Measurements from ENCODE around the gene ALB. TPM values are rescaled to one million over a fixed set of nuclear protein-coding genes. Genes with fewer than 3 reads are reported as not detected.
"Not testable (repeated sequence)": the region's sequence is repeated elsewhere in the genome, so short reads cannot be mapped to it uniquely, and the experiment has no call there.

The ALB gene
- total RNA-seq (10 to 100 TPM in 1 of 7 donors, 1 to 10 TPM in 2, under 1 TPM in 1, not detected in 3; 0.46 to 16.2 (median 1.5) TPM), polyA plus RNA-seq (under 1 TPM; 0.58 to 0.85 (median 0.83) TPM)
- long read RNA-seq, donor 1 = 0 reads
- long read RNA-seq, donor 2, partial matches to known transcripts = 0 of 1 reads
- long read RNA-seq, donor 2, other reads (novel, unspliced or antisense) = 0 of 1 reads

DNA sequence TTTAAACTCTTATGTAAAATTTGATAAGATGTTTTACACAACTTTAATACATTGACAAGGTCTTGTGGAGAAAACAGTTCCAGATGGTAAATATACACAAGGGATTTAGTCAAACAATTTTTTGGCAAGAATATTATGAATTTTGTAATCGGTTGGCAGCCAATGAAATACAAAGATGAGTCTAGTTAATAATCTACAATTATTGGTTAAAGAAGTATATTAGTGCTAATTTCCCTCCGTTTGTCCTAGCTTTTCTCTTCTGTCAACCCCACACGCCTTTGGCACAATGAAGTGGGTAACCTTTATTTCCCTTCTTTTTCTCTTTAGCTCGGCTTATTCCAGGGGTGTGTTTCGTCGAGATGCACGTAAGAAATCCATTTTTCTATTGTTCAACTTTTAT is at the start of gene ALB:
ALB (plus strand) TSS at position 246 of the 400 bp plus-strand sequence; CDS start at position 287, 41 bp downstream.
- no peak for DNase-seq
- TF ChIP-seq POLR2A (IDR thresholded peaks at IDR 0.05) (no peak), POLR2AphosphoS5 (IDR thresholded peaks at IDR 0.05) (no peak)
- TF ChIP-seq, protein P1, sequence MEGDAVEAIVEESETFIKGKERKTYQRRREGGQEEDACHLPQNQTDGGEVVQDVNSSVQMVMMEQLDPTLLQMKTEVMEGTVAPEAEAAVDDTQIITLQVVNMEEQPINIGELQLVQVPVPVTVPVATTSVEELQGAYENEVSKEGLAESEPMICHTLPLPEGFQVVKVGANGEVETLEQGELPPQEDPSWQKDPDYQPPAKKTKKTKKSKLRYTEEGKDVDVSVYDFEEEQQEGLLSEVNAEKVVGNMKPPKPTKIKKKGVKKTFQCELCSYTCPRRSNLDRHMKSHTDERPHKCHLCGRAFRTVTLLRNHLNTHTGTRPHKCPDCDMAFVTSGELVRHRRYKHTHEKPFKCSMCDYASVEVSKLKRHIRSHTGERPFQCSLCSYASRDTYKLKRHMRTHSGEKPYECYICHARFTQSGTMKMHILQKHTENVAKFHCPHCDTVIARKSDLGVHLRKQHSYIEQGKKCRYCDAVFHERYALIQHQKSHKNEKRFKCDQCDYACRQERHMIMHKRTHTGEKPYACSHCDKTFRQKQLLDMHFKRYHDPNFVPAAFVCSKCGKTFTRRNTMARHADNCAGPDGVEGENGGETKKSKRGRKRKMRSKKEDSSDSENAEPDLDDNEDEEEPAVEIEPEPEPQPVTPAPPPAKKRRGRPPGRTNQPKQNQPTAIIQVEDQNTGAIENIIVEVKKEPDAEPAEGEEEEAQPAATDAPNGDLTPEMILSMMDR (IDR thresholded peaks at IDR 0.05 in 8 of 11, conservative IDR thresholded peaks at IDR 0.05 in 3 of 11) = no peak
- 90 to 94% (median 92%) methylated on average over 7 of the region's 7 CpGs for WGBS, 5 donors
- no peak within 1 kb of the TSS for H3K27ac ChIP-seq
- H3K9me3 ChIP-seq = no peaks in the 10 kb centered on the region
- intact Hi-C loops (cut with DNase I; ENCODE audit: low total_unique reads) = no loop called here
- H3K36me3 ChIP-seq = no peaks in the 10 kb centered on the region
- no peaks in the 10 kb centered on the region for H3K27me3 ChIP-seq (replicated peaks in 1 of 7)
- no peaks in the 10 kb centered on the region for H3K4me1 ChIP-seq
- H3K4me3 ChIP-seq = no peak within 1 kb of the TSS

DNA sequence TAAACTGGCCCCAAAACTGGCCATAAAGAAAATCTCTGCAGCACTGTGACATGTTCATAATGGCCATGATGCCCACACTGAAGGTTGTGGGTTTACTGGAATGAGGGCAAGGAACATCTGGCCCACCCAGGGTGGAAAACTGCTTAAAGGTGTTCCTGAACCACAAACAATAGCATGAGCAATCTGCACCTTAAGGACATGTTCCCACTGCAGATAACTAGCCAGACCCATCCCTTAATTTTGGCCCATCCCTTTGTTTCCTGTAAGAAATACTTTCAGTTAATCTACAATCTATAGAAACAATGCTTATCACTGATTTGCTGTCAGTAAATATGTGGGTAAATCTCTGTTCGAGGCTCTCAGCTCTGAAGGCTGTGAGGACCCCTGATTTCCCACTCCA is 46.9 kb upstream of the ALB start:
- H3K4me3 ChIP-seq; H3K36me3 ChIP-seq; DNase-seq; H3K4me1 ChIP-seq; H3K27ac ChIP-seq; H3K27me3 ChIP-seq (replicated peaks in 1 of 7); intact Hi-C loops (cut with DNase I; ENCODE audit: low total_unique reads): not testable (repeated sequence)
- peaks cover 0 to 31% (median 22%) of the 10 kb centered on the region in 8 donors for H3K9me3 ChIP-seq
- 60 to 94% (median 80%) methylated on average over 1 of the region's 1 CpG for WGBS, 5 donors

DNA sequence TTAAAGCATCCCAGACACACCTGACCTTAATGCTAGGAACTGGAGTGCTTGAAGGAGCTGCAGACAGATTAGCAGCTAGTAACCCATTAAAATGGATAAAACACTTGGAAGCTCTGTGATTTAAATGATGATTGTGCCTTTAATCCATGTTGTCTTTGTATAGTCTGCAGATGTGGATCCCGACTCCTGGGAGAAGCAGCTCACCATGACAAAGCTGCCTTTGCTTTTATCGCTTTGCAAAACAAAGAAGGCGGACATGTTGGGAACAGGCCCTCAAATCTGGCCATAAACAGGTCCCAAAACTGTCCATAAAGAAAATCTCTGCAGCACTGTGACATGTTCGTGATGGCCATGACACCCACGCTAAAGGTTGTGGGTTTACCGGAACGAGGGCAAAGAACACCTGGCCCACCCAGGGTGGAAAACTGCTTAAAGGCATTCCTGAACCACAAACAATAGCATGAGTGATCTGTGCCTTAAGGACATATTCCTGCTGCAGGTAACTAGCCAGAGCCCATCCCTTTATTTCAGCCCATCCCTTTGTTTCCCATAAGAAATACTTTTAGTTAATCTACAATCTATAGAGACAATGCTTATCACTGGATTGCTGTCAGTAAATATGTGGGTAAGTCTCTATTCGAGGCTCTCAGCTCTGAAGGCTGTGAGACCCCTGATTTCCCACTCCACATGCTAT is 34.4 kb upstream of the ALB start:
- H3K4me1 ChIP-seq; intact Hi-C loops (cut with DNase I; ENCODE audit: low total_unique reads); H3K27me3 ChIP-seq (replicated peaks in 1 of 7); DNase-seq; H3K36me3 ChIP-seq; H3K4me3 ChIP-seq; H3K27ac ChIP-seq: not testable (repeated sequence)
- H3K9me3 ChIP-seq = peaks cover 0 to 13% (median 0%) of the 10 kb centered on the region in 8 donors
- 79 to 91% (median 85%) methylated on average over 8 of the region's 8 CpGs for whole genome bisulfite sequencing, 5 donors

DNA sequence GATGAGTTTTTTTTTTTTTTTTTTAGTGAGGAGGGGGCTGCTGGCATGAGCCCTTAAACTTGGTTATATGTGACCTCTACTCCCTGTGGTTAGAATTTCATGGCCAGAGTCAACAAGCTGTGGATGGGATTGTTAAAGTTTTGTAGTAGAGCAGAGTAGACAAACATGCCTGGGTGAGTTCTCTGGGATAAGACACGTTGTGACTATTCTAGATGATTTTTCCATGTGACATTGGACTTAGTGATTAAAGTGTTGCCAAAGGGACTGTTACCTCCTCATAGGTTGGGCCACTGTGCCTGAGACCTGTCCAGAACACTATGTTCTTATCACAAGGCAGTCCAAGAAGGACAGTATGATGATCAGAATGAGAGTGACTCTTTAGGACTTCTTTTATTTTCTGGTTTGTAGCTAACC is 28.8 kb upstream of the ALB start:
- no peak for DNase-seq
- Histone ChIP-seq H3K9me3 (no peaks in the 10 kb centered on the region), H3K36me3 (no peaks in the 10 kb centered on the region), H3K4me3 (no peak overlapping the region), H3K27me3 (replicated peaks in 1 of 7) (no peaks in the 10 kb centered on the region), H3K4me1 (no peaks in the 10 kb centered on the region), H3K27ac (no peak overlapping the region)
- TF ChIP-seq, protein P1 (IDR thresholded peaks at IDR 0.05 in 8 of 11, conservative IDR thresholded peaks at IDR 0.05 in 3 of 11) = no peak
- WGBS, 5 donors = 55 to 83% (median 63%) methylated on average over 1 of the region's 1 CpG
- intact Hi-C loops (cut with DNase I; ENCODE audit: low total_unique reads) = no loop called here

DNA sequence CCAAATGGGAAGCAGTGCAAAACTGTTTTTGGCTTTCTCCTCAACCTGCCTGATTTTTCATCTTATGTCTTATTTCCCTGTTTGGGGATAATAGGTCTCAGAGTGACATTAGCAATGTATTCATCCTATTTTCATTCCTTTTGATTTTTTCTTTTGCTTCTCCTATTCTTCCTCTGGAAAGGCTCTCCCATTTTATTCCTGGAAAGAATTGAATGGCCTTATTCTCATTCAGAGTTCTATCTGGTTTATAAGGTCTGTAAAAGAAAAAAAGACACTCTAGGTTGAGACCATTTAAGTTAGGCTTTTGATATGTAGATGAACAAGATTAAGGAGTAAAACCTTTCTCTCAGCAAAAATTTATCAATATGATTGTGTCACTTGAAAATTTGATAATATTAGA is 27.8 kb upstream of the ALB start:
- no peak for DNase-seq
- Histone ChIP-seq H3K9me3 (no peaks in the 10 kb centered on the region), H3K4me1 (no peaks in the 10 kb centered on the region), H3K27ac (no peak overlapping the region), H3K27me3 (replicated peaks in 1 of 7) (no peaks in the 10 kb centered on the region), H3K36me3 (no peaks in the 10 kb centered on the region), H3K4me3 (no peak overlapping the region)
- intact Hi-C loops (cut with DNase I; ENCODE audit: low total_unique reads) = no loop called here
- TF ChIP-seq, protein P1 (IDR thresholded peaks at IDR 0.05 in 8 of 11, conservative IDR thresholded peaks at IDR 0.05 in 3 of 11) = no peak
- TF ChIP-seq POLR2A (IDR thresholded peaks at IDR 0.05) = no peak
- TF ChIP-seq POLR2AphosphoS5 (IDR thresholded peaks at IDR 0.05) = no peak
